NCI-H82 treated with DMSO at 0.1 percent for 48 hours (cell line): Measurements from ENCODE around the gene MCF2L.
"Not testable (repeated sequence)": the region's sequence is repeated elsewhere in the genome, so short reads cannot be mapped to it uniquely, and the experiment has no call there.

Experiments
- DNase-seq: peaks from one replicate; lab custom pipeline; 2025; ENCODE audit not compliant: unreplicated experiment; lab: John Stamatoyannopoulos, UW

The MCF2L gene

DNA sequence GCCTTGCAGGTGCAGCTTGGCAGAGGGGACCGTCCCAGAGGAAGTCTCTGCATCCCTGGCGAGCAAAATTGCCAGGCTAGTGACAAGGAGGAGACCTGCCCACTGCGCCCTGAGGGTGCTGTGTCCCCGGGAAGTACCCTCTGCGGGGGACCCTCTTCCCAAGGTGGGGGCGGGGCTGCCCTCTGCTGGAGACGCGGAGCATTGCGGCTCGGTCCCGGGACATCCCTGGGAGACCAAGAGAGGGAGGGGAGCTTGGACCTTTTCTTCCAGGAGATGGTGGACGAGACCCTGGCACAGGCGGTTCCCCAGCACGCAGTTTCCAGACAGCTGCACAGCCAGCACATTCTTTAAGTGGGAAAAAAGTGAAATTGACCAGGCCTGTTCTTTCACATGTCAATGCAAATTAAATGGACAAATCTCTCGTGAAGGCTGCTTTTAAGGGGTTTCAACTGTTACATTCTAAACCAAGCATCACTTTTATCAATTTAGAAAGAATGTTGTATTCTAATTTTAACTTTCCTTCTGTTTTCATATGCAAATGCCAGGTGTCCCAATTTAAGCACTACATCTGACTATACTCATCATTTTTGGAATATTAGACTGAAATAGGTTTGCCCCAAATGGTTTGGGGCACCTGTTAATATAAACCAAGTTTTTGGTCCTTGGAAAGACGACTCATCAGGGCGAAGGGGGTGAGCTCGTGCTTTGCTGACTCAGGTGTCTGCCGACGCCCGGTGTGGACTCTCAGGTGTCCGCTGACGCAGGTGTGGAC, 60.7 kb downstream of the MCF2L start:
- no peak for DNase-seq

DNA sequence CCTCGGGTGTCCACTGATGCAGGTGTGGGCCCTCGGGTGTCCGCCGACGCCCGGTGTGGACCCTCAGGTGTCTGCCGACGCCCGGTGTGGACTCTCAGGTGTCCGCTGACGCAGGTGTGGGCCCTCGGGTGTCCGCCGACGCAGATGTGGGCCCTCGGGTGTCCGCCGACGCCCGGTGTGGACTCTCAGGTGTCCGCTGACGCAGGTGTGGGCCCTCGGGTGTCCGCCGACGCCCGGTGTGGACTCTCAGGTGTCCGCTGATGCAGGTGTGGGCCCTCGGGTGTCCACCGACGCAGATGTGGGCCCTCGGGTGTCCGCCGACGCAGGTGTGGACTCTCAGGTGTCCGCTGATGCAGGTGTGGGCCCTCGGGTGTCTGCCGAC, 61.2 kb downstream of the MCF2L start:
- DNase-seq, result not testable (repeated sequence)

- no peak for DNase-seq
These were observed 62.5 kb downstream of the MCF2L start for GRCh38 chr13:113031465-113031864.

GRCh38 chr13:113032291-113032690, 63.3 kb downstream of the MCF2L start:
- DNase-seq, result no peak

- no peak for DNase-seq
These were observed 64.2 kb downstream of the MCF2L start for GRCh38 chr13:113033054-113033850.

- no peak for DNase-seq
These were observed 65.6 kb downstream of the MCF2L start for GRCh38 chr13:113034451-113035212.

- no peak for DNase-seq
These were observed 66.3 kb downstream of the MCF2L start for GRCh38 chr13:113035213-113035800.

- DNase-seq, result no peak
These were observed 67.4 kb downstream of the MCF2L start for GRCh38 chr13:113036401-113036800.

GRCh38 chr13:113040031-113040430, 71.0 kb downstream of the MCF2L start:
- no peak for DNase-seq

DNA sequence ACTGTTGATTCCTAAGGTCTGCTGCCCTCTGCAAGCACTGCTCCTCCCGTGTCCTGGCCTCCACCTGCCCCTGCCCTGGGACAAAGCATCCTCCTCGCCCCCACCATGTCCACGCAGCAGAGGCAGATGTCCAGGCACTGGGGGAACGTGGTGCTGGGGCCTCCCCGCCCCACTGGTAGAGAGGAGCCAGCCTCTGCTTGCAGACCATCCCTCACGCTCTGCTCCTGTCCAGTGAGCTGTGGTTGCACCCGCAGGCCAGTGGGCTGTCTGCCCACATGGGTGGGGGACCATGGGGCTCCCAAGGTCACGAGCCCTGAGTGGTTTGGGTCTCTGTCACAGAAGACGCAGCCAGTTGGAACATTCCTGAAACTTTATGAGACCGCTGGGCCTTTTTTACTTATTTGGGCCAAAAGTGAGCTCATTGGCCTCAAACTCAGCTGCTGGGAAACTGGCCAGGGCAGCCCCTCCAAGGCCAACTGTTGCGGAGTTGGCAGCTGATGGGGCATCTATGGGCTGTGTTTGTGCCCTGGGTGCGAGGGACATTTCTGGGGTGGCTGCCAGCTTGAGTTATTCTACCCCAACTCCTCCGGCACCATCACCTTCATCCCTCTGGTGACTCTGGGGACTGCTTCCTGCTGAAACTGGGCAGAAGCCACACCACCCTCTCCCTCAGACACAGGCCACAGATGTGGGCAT, 71.7 kb downstream of the MCF2L start:
- DNase-seq, result no peak

GRCh38 chr13:113041293-113041690, 72.3 kb downstream of the MCF2L start:
- DNase-seq, result no peak

DNA sequence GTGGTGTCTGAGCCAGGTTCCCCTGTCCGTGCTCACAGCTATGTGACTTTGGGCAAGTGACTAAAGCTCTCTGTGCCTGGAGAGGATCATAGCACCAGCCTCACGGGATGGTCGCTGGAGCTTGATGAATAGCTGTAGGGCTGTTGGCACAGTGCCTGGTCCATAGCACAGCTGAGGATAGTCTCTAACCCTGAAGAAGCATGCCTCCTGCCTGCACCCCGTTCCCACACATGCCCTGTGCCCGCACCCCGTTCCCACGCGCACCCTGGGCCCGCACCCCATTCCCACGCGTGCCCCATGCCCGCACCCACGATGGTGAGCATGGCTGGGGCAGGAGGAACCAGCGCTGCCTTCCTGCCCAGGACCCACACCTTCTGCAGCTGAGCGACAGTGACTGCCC, 72.9 kb downstream of the MCF2L start:
- no peak for DNase-seq

- DNase-seq, result no peak
These were observed 73.4 kb downstream of the MCF2L start for GRCh38 chr13:113042456-113042855.

DNA sequence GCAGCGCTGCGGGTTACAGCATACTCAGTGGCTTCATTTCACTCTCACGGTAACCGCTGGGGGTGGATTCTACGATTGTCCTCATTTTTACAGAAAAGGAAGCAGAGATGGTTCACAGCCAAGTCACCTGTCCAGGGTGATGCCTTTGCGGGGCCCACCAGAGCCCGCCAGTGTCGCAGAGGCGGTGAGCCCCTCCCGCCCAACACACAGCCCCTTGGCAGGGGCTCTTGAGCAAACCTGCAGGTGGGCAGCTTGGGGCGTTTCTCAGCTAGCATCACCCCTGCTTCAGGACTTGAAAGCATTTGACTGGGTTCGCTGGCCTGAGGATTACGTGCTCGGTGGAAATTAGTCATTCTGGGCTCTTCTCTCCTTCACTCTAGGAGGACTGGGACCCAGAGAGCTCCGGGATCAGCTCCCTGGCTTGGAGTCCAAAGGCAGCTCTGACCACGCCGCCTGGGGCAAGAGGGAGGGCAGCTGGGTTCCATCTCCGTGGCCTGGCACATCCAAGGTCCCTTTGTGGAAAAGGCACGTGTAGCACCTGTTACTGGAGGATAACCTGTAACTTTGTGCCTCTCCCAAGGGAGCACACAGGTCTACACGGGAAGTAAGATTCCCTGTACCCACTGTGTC, 74.1 kb downstream of the MCF2L start:
- no peak for DNase-seq

DNA sequence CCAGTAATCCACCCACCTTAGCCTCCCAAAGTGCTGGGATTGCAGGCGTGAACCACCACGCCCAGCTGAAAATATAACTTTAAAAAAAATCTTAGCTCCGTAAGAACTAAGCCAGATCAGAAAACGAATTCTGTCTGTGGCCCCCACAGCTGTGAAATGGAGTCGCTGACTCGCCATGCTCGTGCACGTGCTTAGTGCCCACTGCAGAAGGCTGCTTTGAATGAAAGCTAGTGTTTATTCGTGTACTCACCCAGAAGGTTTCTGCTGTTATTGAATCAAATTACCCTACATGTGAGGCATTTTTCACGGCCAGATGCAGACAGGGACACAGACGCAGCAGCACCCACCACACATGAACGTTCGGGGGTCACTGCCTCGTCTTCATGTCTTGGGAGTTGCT, 74.9 kb downstream of the MCF2L start:
- no peak for DNase-seq

GRCh38 chr13:113044391-113045114, 75.5 kb downstream of the MCF2L start:
- DNase-seq, result no peak

DNA sequence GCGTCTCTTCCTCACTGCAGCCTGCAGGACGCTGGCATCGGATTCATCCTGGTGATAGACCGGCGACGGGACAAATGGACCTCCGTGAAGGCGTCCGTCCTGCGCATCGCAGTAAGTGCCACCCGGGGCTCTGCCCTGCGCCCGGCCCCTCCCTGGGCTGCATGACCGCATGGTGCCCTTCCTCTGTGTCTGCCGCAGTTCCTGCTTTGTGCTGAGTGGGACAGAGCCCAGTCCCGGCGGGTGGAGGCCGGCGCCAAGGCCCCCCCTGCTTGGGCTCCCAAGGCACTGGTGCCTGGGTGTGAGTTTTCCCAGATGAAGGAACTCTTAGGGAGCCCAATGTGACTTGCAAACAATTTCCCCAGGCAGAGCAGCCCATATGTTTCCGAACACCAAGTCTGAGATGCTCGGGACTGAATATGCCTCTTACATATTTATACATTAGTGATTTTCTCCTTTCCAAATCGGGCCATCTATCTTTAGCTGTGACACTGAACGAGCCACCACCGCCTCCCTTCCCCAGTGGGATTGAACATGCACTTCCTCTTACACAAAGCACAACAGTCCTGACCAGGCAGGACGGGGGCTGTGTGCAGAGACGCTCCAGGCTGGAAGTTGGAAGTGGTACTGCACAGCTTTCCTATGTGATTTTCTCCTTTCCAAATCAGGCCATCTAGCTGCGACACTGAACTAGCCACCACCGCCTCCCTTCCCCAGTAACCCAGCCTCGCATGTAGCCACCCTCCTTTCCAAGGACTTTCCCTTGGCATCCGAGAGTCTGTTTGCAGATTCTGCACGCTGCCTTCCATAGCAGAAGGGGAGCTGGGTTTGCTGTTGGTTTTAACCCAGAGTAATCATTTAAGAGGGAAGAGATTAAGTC, 76.5 kb downstream of the MCF2L start:
- DNase-seq, result no peak

DNA sequence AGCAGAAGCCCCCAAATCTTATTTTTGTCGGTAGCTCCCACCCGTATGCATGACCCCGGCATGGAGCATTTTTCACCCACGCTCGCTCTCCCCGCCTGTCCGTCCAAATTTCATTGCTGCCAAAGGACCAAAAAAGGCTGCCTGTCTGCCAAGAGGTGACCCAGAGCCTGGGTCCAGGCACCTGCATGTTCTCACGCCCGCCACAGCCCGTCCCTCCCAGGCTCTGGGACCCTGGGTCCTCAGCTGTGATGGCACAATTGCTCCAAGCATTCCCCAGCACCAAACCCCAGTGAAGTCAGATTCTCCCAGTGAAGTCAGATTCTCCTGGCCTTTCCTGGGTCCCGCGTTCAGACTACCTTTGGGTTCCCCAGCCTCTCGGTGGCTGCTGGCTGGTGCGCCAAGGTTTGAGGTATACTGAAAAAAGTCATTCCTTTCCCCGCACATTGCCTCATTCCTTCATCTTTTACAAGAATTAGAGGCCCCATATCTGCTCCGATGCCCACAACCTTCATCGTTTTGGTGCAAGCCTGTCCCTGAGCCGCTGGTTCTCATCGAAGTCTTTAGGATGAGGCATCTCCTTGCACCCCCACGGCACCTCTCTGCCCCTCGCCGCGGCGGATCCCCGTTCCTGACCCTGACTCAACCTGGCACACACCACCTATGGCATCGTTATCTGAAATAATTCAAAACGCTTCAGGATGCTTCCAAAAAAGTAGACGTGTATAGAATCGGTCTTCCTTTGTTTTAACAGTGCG, 77.3 kb downstream of the MCF2L start:
- DNase-seq, result no peak
